K562 (cell line): ENCODE results near the gene ATXN3. TPM values are rescaled to one million over a fixed set of nuclear protein-coding genes. Genes with fewer than 3 reads are reported as not detected.

ENCODE experiments used
- AFF4 ChIP-seq: sonication (generic); formaldehyde crosslinking; IDR thresholded peaks from 2 replicates; pipeline ENCODE4 v1.8.0; 2023; ENCODE audit warnings: mild to moderate bottlenecking, missing genetic modification reagents
- ESRRA ChIP-seq: fragments of 450-650 bp; IDR thresholded peaks from 2 replicates; pipeline ENCODE4 v1.6.1; 2014; ENCODE audit warnings: low read depth, mild to moderate bottlenecking, moderate library complexity, borderline replicate concordance
- FOXP4 ChIP-seq: sonication (generic); formaldehyde crosslinking; IDR thresholded peaks from 2 replicates; pipeline ENCODE4 v1.8.0; 2022; ENCODE audit warnings: mild to moderate bottlenecking, missing genetic modification reagents, borderline replicate concordance
- NCOA4 ChIP-seq: fragments of 450-650 bp; IDR thresholded peaks from 2 replicates; pipeline ENCODE4 v1.6.1; 2018; ENCODE audit warnings: mild to moderate bottlenecking; ENCODE audit not compliant: partially characterized antibody
- NRF1 ChIP-seq, 2 experiments: fragments of 450-650 bp; IDR thresholded peaks in 1 of 2; conservative IDR thresholded peaks in 1 of 2; 2 replicates each; pipeline ENCODE4 v1.6.1; 2014; ENCODE audit warnings: mild to moderate bottlenecking in 2 of 2
- polyA plus RNA-seq, 8 experiments: library from polyadenylated mRNA; depleted of rRNA in 4 of 8; stranded (reverse) in 5 of 8; unstranded in 3 of 8; fragments of >200 nt; fragmentation: Nextera tagmentation in 2 of 8; fragmentation: Illumina TruSeq in 1 of 8; extraction: Ambion mirVana in 2 of 8; extraction: Trizol in 1 of 8; gene quantifications; 2 replicates each; pipeline versions ENCODE4 v1.2.1 to v1.2.3, GENCODE V29; 2011 to 2014; ENCODE audit warnings: inconsistent platforms in 1 of 8, missing spikeins in 1 of 8
- total RNA-seq, 7 experiments: library from RNA; depleted of rRNA in 6 of 7; stranded (reverse); fragments of >200 nt in 6 of 7; fragmentation: Illumina TruSeq in 2 of 7; extraction: Trizol in 2 of 7; gene quantifications; 2 replicates each; pipeline versions ENCODE4 v1.2.1 to v1.2.3, GENCODE V29; 2011 to 2021; ENCODE audit warnings: low replicate concordance in 1 of 7

ATXN3 gene
- total and polyA plus RNA-seq, 9 of the 15 experiments (the other 6 are each of a cell fraction or from before 2014, with no cell fraction given) = 11.3 to 25.0 (median 14.6) TPM

GRCh38 chr14:92108345-92109254 is 2.2 kb upstream of the ATXN3 start (continued):
- no peak for TF ChIP-seq AFF4
- no peak for TF ChIP-seq NCOA4
- peak; percentile 29 to 50; a peak in 2 of 4 replicates for TF ChIP-seq NRF1 (conservative IDR thresholded peaks at IDR 0.05 in 1 of 2, IDR thresholded peaks at IDR 0.05 in 1 of 2)
- TF ChIP-seq ESRRA = 0 out of 2 replicates have a peak, but pooled peaks have one; percentile 4
- TF ChIP-seq FOXP4 = no peak
